Calu3 (cell line): Measurements from ENCODE around the gene FCN1. TPM values are rescaled to one million over a fixed set of nuclear protein-coding genes. Genes with fewer than 3 reads are reported as not detected.

Experiments used
- BruUV-seq: library from RNA; stranded (reverse); fragments of 400-500 nt; replicated peaks from 2 replicates; lab custom pipeline; 2021; lab: Mats Ljungman, UMichigan
- CTCF ChIA-PET: fragments of 300-600 bp; sonication (Branson Sonifier 250); formaldehyde crosslinking; loops from one replicate; lab custom pipeline; 2022; ENCODE audit warnings: antibody characterized with exemption; lab: Charles Lee
- DNase-seq: peaks from one replicate; pipeline ENCODE4 v3.0.0; 2022
- H3K27ac Mint-ChIP-seq: one replicate; pipeline ENCODE4 v1.8.0; 2022; ENCODE audit warnings: mixed read lengths; ENCODE audit not compliant: unreplicated experiment
- H3K27me3 Mint-ChIP-seq: one replicate; pipeline ENCODE4 v1.8.0; 2022; ENCODE audit warnings: mixed read lengths; ENCODE audit not compliant: unreplicated experiment
- H3K36me3 Mint-ChIP-seq: one replicate; pipeline ENCODE4 v1.8.0; 2022; ENCODE audit warnings: mild to moderate bottlenecking, moderate library complexity, mixed read lengths; ENCODE audit not compliant: insufficient read depth, unreplicated experiment
- H3K4me1 Mint-ChIP-seq: one replicate; pipeline ENCODE4 v1.8.0; 2022; ENCODE audit warnings: mild to moderate bottlenecking, low read depth, mixed read lengths; ENCODE audit not compliant: unreplicated experiment
- H3K4me3 Mint-ChIP-seq: one replicate; pipeline ENCODE4 v1.8.0; 2022; ENCODE audit warnings: mild to moderate bottlenecking, low read depth, moderate library complexity, mixed read lengths; ENCODE audit not compliant: unreplicated experiment
- H3K9me3 Mint-ChIP-seq: one replicate; pipeline ENCODE4 v1.8.0; 2022; ENCODE audit warnings: low read depth, mixed read lengths; ENCODE audit not compliant: unreplicated experiment
- intact Hi-C: fragments of 100-400 bp; cut with micrococcal nuclease; formaldehyde crosslinking; loops from one replicate; pipeline ENCODE4 v1.10.0; 2022; ENCODE audit not compliant: unreplicated experiment
- total RNA-seq: library from RNA; stranded (reverse); gene quantifications from 2 replicates; pipeline ENCODE4 v1.2.3, GENCODE V29; 2022
- TF ChIP-seq, protein P1 (sequence below): fragments of 200-600 bp; IDR thresholded peaks from one replicate; pipeline ENCODE4 v1.8.0; 2022; ENCODE audit warnings: antibody characterized with exemption; ENCODE audit not compliant: unreplicated experiment

FCN1 gene
- total RNA-seq, 1 experiment from 2014 or later, result not detected

GRCh38 chr9:134902936-134903335 is 14.8 kb downstream of the FCN1 start:
- CTCF ChIA-PET, result no interaction called here
- intact Hi-C loops, result no loop called here
- DNase-seq, result no peak
- H3K4me1 Mint-ChIP-seq, result no peaks in the 10 kb centered on the region
- no TSS peak for BruUV-seq
- TF ChIP-seq, protein P1, sequence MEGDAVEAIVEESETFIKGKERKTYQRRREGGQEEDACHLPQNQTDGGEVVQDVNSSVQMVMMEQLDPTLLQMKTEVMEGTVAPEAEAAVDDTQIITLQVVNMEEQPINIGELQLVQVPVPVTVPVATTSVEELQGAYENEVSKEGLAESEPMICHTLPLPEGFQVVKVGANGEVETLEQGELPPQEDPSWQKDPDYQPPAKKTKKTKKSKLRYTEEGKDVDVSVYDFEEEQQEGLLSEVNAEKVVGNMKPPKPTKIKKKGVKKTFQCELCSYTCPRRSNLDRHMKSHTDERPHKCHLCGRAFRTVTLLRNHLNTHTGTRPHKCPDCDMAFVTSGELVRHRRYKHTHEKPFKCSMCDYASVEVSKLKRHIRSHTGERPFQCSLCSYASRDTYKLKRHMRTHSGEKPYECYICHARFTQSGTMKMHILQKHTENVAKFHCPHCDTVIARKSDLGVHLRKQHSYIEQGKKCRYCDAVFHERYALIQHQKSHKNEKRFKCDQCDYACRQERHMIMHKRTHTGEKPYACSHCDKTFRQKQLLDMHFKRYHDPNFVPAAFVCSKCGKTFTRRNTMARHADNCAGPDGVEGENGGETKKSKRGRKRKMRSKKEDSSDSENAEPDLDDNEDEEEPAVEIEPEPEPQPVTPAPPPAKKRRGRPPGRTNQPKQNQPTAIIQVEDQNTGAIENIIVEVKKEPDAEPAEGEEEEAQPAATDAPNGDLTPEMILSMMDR, result no peak
- H3K36me3 Mint-ChIP-seq, result no peaks in the 10 kb centered on the region
- H3K4me3 Mint-ChIP-seq, result no peak overlapping the region
- H3K9me3 Mint-ChIP-seq, result peaks cover 4% of the 10 kb centered on the region
- no peaks in the 10 kb centered on the region for H3K27me3 Mint-ChIP-seq
- H3K27ac Mint-ChIP-seq, result no peak overlapping the region

- no peaks in the 10 kb centered on the region for H3K4me1 Mint-ChIP-seq
- H3K36me3 Mint-ChIP-seq, result no peaks in the 10 kb centered on the region
- CTCF ChIA-PET, result interaction anchor here (0.7 kb wide), 1 partner anchor 757 kb away, joined by 7 read pairs; no protein-coding TSS in a partner anchor
- peaks cover 9% of the 10 kb centered on the region for H3K27me3 Mint-ChIP-seq
- H3K4me3 Mint-ChIP-seq, result no peak overlapping the region
- H3K27ac Mint-ChIP-seq, result no peak overlapping the region
- DNase-seq, result no peak
- intact Hi-C loops, result no loop called here
- BruUV-seq, result no TSS peak
- TF ChIP-seq, protein P1, result no peak
- peaks cover 9% of the 10 kb centered on the region for H3K9me3 Mint-ChIP-seq
These were observed 17.9 kb downstream of the FCN1 start for GRCh38 chr9:134899818-134900217.

- DNase-seq, result no peak
- H3K27me3 Mint-ChIP-seq, result peaks cover 11% of the 10 kb centered on the region
- intact Hi-C loops, result no loop called here
- no TSS peak for BruUV-seq
- peaks cover 9% of the 10 kb centered on the region for H3K9me3 Mint-ChIP-seq
- H3K4me3 Mint-ChIP-seq, result no peak overlapping the region
- TF ChIP-seq, protein P1, result no peak
- H3K36me3 Mint-ChIP-seq, result no peaks in the 10 kb centered on the region
- CTCF ChIA-PET, result no interaction called here
- H3K27ac Mint-ChIP-seq, result no peak overlapping the region
- H3K4me1 Mint-ChIP-seq, result no peaks in the 10 kb centered on the region
These were observed 18.5 kb downstream of the FCN1 start for GRCh38 chr9:134899168-134899567.

DNA sequence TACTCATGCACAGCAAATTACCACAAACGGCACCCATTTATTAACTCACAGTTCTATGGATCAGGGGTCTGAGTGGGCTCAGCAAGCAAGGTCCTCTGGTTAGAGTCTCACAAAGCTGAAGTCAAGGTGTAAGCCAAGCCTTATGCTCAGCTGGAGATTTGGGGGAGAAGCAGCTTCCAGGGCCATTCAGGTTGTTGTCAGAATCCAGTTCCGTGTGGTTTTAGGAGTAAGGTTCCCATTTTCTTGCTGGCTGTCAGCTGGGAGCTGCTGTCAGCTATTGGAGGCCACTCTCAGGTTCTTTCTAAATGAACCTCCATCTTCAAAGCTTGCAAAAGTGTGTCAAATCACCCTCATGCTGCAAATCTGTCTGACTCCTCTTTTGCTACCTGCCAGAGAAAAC is 19.4 kb downstream of the FCN1 start:
- no TSS peak for BruUV-seq
- Mint-ChIP-seq H3K9me3 (peaks cover 9% of the 10 kb centered on the region), H3K4me3 (no peak overlapping the region), H3K4me1 (no peaks in the 10 kb centered on the region), H3K36me3 (no peaks in the 10 kb centered on the region), H3K27ac (no peak overlapping the region), H3K27me3 (peaks cover 11% of the 10 kb centered on the region)
- TF ChIP-seq, protein P1, result no peak
- no peak for DNase-seq
- intact Hi-C loops, result no loop called here
- CTCF ChIA-PET, result no interaction called here
